ENCODE data around the gene NUDT14. TPM values are rescaled to one million over a fixed set of nuclear protein-coding genes. Genes with fewer than 3 reads are reported as not detected.
A peak's percentile ranks its signal among the peaks of the same experiment; 100 is the strongest.

NUDT14 gene
- total RNA-seq, 1 donor from 2014 or later: 21.7 TPM

GRCh38 chr14:105142651-105143450, 38.3 kb downstream of the NUDT14 start:
- intact Hi-C loops (cut with DNase I): no loop called here
- ATAC-seq: no peak
- no peak for DNase-seq (ENCODE audit: low spot score)

DNA sequence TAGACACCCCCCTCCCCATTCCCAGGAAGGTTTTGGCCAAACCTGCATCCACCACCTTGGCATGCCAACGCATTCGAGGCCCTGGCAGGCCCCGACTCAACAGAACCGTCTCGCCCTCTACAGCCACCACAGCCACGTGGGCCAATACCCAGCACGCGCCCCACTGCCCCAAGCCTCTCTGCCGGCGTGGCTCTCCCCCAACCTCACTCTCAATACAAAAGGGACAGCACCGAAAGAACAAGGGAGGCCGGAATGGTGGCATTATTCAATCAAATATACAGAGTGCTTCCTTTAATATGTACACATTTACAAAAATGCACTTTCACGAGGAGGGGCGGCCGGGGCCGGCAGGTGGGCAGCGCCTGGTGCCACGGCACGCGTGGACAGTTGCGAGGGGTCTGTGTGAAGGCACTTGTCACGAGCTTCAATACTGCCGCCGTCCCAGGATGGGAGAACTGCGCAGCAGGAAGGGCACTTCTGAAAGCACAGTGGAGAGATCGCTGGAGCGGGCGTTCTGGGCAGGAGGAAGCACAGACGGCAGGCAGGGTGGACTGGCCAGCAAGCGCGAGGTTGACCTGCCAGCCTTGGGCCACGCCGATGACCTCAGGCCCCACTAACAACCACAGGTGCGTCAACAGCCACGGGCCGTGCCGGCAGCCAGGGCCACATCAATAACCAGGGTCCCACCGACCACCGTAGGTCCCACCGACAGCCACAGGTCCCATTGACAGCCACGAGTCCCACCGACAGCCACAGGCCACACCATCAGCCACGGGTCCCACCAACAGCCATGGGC, 39.4 kb downstream of the NUDT14 start:
- intact Hi-C loops (cut with DNase I): no loop called here
- DNase-seq (ENCODE audit: low spot score) (no peak), ATAC-seq (no peak)

DNA sequence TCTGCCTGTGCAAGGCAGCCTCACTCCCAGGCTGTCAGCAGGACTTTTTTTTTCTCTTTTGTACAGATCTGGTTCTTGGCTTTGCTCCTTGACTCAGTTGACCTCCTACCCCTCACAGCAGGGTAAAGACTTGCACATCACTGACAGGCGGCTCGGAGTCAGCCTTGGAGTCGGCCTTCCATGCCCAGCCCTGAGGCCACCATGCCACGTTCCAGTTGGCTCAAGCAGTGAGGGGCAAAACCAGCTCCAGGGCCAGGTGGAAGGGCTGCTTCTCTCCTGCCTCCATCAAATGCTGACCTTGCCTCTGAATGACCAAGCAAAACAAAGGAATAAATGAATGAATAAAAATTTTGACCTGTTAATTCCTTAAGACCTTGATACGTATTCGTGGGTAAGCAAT, 40.1 kb downstream of the NUDT14 start:
- intact Hi-C loops (cut with DNase I): no loop called here
- ATAC-seq: no peak
- DNase-seq (ENCODE audit: low spot score): no peak

- intact Hi-C loops (cut with DNase I): no loop called here
- ATAC-seq (no peak), DNase-seq (ENCODE audit: low spot score) (no peak)
Measured at GRCh38 chr14:105140581-105140980, 40.5 kb downstream of the NUDT14 start.

GRCh38 chr14:105139831-105140239, 41.3 kb downstream of the NUDT14 start:
- intact Hi-C loops (cut with DNase I): no loop called here
- DNase-seq (ENCODE audit: low spot score) (no peak), ATAC-seq (no peak)

- ATAC-seq: no peak
Measured at GRCh38 chr14:105139212-105139825, 41.8 kb downstream of the NUDT14 start.

GRCh38 chr14:105138551-105139111, 42.5 kb downstream of the NUDT14 start:
- ATAC-seq (no peak), DNase-seq (ENCODE audit: low spot score) (peak; percentile 41)
- intact Hi-C loops (cut with DNase I): no loop called here

More at GRCh38 chr14:105139212-105139825, 41.8 kb downstream of the NUDT14 start:
- intact Hi-C loops (cut with DNase I): no loop called here
- peak; percentile 36 for DNase-seq (ENCODE audit: low spot score)

- intact Hi-C loops (cut with DNase I): no loop called here
- ATAC-seq (no peak), DNase-seq (ENCODE audit: low spot score) (peak; percentile 53)
Measured at GRCh38 chr14:105138021-105138541, 43.0 kb downstream of the NUDT14 start.

DNA sequence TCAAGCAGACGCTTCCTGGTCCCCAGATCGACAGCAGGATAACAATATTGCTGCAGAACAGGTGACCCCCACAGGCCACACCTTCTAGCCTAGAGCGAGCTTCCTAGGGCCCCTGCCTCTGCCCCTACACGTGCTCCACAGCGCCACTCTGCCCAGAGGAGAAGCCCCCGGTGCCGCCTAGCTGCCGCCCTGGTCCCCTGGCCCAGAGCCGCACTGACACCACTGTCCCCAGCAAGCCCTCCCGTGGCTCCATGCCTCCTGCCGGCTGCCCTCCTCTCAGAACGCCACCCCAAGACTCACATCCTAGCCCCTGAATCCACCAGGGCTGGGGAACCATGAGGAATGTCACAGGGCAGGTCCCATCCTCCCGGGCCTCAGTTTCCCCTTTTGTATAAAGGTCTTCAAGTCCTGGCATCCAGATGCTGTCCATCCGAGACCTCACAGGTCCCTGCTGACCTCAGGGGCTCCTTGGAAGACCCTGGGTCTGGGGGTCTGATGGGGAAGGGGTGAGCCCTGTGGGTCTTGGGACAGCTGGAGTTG, 43.6 kb downstream of the NUDT14 start:
- peak; percentile 53 for DNase-seq (ENCODE audit: low spot score)
- intact Hi-C loops (cut with DNase I): no loop called here
- no peak for ATAC-seq

DNA sequence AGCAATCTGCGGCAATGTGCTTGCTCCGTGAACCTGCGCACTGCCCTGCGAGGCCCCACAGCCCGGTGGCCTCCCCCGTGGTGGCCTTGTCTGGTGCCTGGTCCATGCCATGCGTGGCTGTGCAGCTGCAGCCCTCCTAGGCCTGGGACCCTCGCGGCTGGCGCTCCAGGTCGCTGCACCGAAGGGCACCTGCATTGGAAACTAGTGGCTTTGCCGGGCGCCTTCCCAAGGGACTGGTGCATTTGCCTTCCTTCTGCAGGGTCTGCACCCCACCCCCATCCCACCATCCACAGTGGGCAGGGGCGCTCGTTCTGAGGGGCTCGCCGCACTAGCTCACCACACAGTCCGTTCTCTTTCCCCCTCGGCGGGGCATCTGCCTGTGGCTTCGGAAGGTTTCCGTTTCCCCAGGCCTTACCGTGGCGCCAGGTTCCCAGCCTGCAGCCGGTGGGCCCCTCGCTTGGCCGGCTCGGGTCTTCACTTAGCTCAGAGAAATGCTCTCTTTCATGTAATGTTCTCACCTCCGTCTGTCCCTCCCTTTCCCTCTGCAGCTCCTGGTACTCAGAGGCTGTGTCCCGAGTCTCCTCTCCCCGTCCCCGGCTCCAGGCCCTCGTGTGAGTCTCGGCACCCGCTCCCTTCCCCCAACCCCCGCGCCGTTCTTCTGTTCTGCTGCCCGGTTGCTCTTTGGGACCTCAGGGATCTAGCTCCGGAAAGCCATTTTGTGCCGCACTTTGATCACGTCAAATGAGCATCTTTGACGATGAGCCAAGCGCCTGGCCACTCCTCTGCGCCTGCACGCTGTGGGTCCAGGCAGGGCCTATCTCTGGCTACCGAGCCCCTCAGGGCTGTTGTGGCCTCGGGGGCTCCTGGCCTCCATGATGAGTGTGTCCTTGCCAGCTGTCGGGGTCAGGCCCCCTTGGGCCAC, 44.5 kb downstream of the NUDT14 start:
- no peak for ATAC-seq
- intact Hi-C loops (cut with DNase I): no loop called here

GRCh38 chr14:105135700-105136395, 45.3 kb downstream of the NUDT14 start:
- intact Hi-C loops (cut with DNase I): no loop called here
- DNase-seq (ENCODE audit: low spot score) (peak; percentile 19), ATAC-seq (no peak)

More for the DNA sequence above, 44.5 kb downstream of the NUDT14 start:
- DNase-seq (ENCODE audit: low spot score): peak; percentile 42

GRCh38 chr14:105132921-105133654, 48.0 kb downstream of the NUDT14 start:
- ATAC-seq: no peak
- intact Hi-C loops (cut with DNase I): no loop called here

GRCh38 chr14:105131241-105131640, 49.9 kb downstream of the NUDT14 start:
- intact Hi-C loops (cut with DNase I): no loop called here
- DNase-seq (ENCODE audit: low spot score) (no peak), ATAC-seq (no peak)

More at GRCh38 chr14:105132921-105133654, 48.0 kb downstream of the NUDT14 start:
- no peak for DNase-seq (ENCODE audit: low spot score)

- ATAC-seq (no peak), DNase-seq (ENCODE audit: low spot score) (peak; percentile 2)
- intact Hi-C loops (cut with DNase I): no loop called here
Measured at GRCh38 chr14:105128059-105128458, 53.1 kb downstream of the NUDT14 start.

DNA sequence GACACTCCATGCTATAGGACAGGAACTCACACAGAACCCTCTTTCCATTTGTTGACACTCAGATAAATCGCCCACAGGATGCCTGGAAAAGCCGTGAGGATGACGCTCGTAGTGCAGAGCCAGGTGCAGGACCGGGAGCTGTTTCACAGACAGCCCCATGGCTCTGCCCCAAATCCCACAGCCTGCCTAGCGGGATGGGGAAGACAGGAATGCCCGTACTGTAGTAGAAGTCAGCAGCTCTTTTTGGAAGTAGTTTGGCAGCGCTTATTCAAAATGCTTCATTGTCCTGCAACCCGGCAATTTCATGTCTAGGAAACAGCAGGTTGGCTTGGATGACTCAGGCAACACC, 54.2 kb downstream of the NUDT14 start:
- ATAC-seq (no peak), DNase-seq (ENCODE audit: low spot score) (peak; percentile 25)
- intact Hi-C loops (cut with DNase I): no loop called here

- peak; percentile 31 for DNase-seq (ENCODE audit: low spot score)
- intact Hi-C loops (cut with DNase I): no loop called here
- no peak for ATAC-seq
Measured at GRCh38 chr14:105126126-105126980, 54.8 kb downstream of the NUDT14 start.
